Midbrain (tissue), 1 donor: Measurements from ENCODE around the gene SCAPER.
A peak's percentile ranks its signal among the peaks of the same experiment; 100 is the strongest.
"Not testable (repeated sequence)": the region's sequence is repeated elsewhere in the genome, so short reads cannot be mapped to it uniquely, and the experiment has no call there.

ENCODE experiments used
- DNase-seq: peaks from one replicate; lab custom pipeline; 2025; lab: John Stamatoyannopoulos, UW

The SCAPER gene

GRCh38 chr15:76576523-76577279 lies 328.4 kb downstream of the SCAPER start:
- peak; percentile 37 for DNase-seq

GRCh38 chr15:76575679-76576078 lies 329.5 kb downstream of the SCAPER start:
- no peak for DNase-seq

DNA sequence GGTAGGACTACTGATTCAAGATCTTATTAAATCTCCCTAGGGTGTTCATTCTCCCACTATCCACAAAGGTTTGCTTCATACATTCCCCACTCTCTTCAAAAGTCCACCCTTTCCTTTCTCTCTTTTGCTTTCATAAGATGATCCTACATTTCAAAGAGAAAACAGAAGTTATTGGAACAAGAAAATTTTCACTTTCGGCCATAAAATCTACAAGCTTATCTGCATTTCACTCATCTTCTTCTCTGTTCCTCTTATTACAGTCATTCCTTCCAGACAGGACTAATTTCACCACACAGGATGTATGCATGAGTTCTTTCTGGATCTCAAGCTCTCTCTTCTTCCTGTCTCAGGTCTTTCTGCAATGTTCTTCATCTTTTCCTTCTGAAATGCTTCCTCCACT lies 329.9 kb downstream of the SCAPER start:
- DNase-seq: no peak

DNA sequence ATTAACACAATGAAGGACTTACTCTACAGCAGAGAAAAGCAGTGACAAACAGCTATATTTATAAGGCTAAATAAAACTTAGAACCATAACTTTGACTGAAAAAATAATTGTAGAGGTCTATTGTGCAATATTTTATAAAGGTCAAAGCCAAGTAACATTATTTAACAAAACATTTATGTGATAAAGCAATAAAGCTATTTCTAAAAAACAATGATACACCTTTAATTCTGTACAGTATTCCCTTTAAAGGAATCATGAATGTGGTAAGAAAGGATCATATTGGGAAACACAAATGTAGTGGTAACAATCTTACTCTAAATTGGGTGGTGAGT lies 332.2 kb downstream of the SCAPER start:
- DNase-seq: no peak

DNA sequence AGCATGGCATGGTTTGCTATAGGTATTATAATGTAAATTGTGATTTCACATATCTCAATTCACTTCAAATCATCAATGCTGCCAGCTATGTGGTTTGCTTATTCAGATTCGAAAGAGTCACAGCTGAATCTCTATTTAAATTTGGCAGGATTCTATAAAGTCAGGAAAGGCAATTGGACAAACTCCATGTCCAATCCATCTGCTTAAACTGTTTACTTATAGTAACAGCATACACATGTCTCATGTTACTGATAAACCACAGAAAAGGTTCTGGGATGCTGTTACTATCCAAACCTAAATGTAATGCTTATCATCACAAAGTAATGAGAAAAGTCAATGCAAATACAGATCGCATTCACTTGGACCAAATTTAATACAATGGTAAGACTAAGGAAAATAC lies 338.9 kb downstream of the SCAPER start:
- no peak for DNase-seq

- DNase-seq: no peak
These were observed 339.8 kb downstream of the SCAPER start for GRCh38 chr15:76565366-76565765.

- DNase-seq: no peak
These were observed 349.9 kb downstream of the SCAPER start for GRCh38 chr15:76555247-76555646.

- DNase-seq: no peak
These were observed 351.6 kb downstream of the SCAPER start for GRCh38 chr15:76553564-76553963.

DNA sequence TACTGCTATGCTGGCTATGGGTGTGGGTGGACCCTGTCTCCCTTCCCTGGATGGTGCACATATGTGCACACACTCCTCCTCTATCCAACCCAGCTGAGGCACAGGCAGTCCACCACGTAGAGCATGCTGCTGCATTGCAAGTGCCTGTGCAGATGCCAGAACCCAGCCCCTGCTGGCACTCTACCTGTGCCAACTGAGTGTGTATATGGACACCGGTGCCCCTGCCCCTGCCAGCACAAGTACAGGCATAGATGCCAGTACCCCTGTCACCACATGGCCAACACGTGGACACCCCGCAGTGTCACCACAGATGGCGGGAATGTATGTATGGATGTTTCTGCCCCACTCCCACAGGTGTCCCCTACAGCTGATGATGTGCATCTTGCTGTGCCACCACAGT lies 352.0 kb downstream of the SCAPER start:
- DNase-seq: no peak

GRCh38 chr15:76546805-76547204 lies 358.3 kb downstream of the SCAPER start:
- no peak for DNase-seq

DNA sequence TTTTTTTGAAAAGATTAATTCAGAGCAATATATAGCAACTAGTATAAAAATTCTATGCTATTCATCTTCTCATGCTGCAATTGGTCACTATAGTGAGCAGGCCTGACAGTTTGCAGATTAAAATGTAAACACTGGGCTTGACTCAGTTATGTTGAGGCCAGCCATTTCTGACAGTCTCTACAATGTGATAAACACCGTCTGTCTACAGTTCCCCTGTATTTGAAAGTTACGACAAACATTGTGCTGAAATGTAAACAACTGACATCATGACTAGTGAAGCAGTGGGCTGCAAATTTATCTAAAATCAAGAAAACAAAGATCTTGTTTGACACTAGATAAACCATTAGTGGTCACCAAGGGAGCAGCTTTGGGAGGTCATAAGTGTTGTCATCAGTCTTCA lies 371.1 kb downstream of the SCAPER start:
- DNase-seq: no peak

DNA sequence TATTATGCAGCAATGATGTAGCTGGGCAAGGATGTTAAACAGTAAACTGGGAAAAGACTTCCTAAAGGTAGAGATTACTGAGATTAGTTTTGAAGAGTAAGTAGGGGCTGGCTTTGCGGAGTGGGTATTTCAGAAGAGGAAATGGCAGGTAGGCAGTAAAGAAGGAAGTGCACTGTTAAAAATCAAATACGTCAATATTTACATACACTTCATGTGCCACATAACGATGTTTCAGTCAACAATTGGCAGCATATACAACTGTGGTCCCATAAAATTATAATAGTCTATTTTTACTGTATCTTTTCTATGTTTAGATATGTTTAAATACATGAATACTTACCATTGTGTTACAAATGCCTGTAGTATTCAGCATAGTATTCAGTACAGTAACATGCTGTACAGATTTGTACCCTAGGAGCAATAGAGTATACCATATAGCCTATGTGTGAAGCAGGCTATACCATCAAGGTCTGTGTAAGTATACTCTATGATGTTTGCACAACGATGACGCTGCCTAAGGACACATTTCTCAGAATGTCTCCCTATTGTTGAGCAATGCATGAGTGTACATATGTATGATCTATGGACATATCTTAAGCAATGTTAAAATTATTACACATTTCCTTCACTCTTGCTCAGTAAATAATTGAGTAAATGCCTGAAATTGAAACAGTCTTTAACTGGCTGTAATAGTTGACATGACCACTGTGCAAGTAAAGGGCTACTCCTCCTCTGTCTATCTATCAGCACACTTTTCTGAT lies 371.9 kb downstream of the SCAPER start:
- no peak for DNase-seq

DNA sequence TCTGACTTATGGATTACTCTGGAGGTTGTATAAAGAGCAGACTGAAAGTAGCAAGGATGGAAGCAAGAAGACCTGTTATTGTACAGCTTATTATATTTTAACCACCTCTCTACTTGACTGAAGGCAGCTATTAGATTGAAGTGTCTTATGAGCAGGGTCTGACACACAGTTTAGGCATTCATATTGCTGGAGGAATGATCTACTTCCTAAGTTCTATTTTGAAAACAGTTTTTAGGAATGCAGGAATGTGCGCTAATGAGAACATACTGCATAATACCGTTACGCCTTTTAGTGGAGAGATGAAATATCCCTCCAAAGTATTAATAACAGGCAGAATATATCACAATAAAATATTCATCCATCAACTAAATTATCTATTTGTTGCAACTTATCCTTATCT lies 375.2 kb downstream of the SCAPER start:
- no peak for DNase-seq

DNA sequence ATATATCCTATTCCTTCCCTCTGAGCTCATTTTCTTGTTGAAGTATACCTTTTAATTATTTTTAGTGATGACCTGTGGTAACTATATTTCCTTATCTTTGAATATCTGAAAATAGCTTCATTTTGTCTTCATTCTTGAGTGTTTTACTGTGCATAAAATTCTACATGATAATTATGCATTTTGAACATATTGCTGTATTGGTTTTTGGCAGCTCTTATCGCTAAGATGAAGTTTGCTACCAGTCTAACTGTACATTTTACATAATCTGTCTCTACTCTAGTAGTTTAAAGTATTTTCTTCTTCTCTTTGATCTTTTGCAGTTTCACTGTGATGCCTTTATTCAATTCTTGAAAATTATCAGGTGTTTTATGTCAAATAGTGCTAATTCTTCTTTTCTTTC lies 379.0 kb downstream of the SCAPER start:
- DNase-seq: no peak

- DNase-seq: no peak
These were observed 387.2 kb downstream of the SCAPER start for GRCh38 chr15:76517910-76518309.

DNA sequence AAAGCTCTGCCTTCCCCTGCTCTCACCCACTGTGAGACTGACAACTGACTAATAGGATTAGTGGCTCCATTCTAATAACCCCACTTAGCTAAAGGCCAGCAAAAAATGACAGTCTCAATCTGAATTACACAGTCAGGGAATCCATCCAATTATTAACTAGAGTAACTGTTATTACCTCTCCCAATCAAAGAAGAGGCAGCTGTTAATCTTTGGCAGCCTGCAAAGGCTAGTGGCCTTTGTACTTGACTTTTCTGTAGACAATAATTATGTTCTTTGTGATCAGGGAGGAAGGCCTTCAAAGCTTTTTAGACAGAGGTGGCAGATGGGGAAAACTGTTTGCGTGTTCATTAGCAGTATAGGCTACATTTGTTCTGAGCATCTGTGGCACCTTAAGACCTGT lies 390.9 kb downstream of the SCAPER start:
- DNase-seq: no peak

GRCh38 chr15:76512971-76513370 lies 392.2 kb downstream of the SCAPER start:
- no peak for DNase-seq

- DNase-seq: not testable (repeated sequence)
These were observed 394.5 kb downstream of the SCAPER start for GRCh38 chr15:76510663-76511062.

- DNase-seq: no peak
These were observed 401.3 kb downstream of the SCAPER start for GRCh38 chr15:76503804-76504203.

- DNase-seq: no peak
These were observed 402.0 kb downstream of the SCAPER start for GRCh38 chr15:76503121-76503520.

- DNase-seq: no peak
These were observed 402.5 kb downstream of the SCAPER start for GRCh38 chr15:76502678-76503077.

DNA sequence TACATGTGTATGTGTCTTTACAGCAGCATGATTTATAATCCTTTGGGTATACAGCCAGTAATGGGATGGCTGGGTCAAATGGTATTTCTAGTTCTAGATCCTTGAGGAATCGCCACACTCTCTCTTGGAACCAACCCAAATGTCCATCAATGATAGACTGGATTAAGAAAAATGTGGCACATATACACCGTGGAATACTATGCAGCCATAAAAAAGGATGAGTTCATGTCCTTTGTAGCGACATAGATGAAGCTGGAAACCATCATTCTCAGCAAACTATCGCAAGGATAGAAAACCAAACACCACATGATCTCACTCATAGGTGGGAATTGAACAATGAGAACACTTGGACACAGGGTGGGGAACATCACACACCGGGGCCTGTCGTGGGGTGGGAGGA lies 403.0 kb downstream of the SCAPER start:
- not testable (repeated sequence) for DNase-seq

GRCh38 chr15:76501726-76502125 lies 403.4 kb downstream of the SCAPER start:
- DNase-seq: no peak

GRCh38 chr15:76501011-76501410 lies 404.1 kb downstream of the SCAPER start:
- no peak for DNase-seq
